Transverse colon (tissue), 4 donors: ENCODE results near the gene IPO8. TPM values are rescaled to one million over a fixed set of nuclear protein-coding genes. Genes with fewer than 3 reads are reported as not detected.

Source experiments
- DNase-seq: peaks from one replicate; pipeline ENCODE4 v3.0.0-alpha.2; 2019
- H3K27ac ChIP-seq, 4 donors: fragments of 200-600 bp; sonication (generic); 2 replicates each; pipeline ENCODE4 v1.5.1; 2016 to 2018; ENCODE audit warnings: inconsistent platforms in 4 of 4
- H3K27me3 ChIP-seq: fragments of 200-600 bp; sonication (generic); 2 replicates; pipeline ENCODE4 v1.5.1; 2017; ENCODE audit warnings: inconsistent platforms
- H3K36me3 ChIP-seq, 4 donors: fragments of 200-600 bp; sonication (generic); 2 replicates each; pipeline ENCODE4 v1.5.1; 2017 to 2019; ENCODE audit warnings: inconsistent platforms in 4 of 4
- H3K4me1 ChIP-seq, 4 donors: fragments of 200-600 bp; sonication (generic); 2 replicates each; pipeline ENCODE4 v1.5.1; 2017 to 2020; ENCODE audit warnings: inconsistent platforms in 4 of 4
- H3K4me3 ChIP-seq, 4 donors: fragments of 200-600 bp; sonication (generic); 1 replicate in 1 of 4; 2 replicates in 3 of 4; pipeline versions ENCODE4 v1.5.1 to v1.6.1; 2017 to 2019; ENCODE audit warnings: inconsistent platforms in 4 of 4
- H3K9me3 ChIP-seq, 2 donors: fragments of 200-600 bp; sonication (generic); 2 replicates each; pipeline ENCODE4 v1.5.1; 2017 to 2019; ENCODE audit warnings: inconsistent platforms in 2 of 2
- EP300 ChIP-seq: sonication (generic); formaldehyde crosslinking; IDR thresholded peaks from one replicate; pipeline ENCODE4 v1.6.1; 2017; ENCODE audit warnings: antibody characterized with exemption, low read depth
- POLR2A ChIP-seq: fragments of 450-650 bp; IDR thresholded peaks from one replicate; pipeline ENCODE4 v1.6.1; 2016; ENCODE audit warnings: antibody characterized with exemption, mild to moderate bottlenecking, moderate library complexity
- POLR2AphosphoS5 ChIP-seq, 3 donors: sonication (generic); formaldehyde crosslinking; IDR thresholded peaks; one replicate each; pipeline ENCODE4 v1.6.1; 2016; ENCODE audit warnings: antibody characterized with exemption in 3 of 3
- WGBS, 2 donors: methylation state at CpG; one replicate each; pipeline ENCODE4 v1.1.5; 2018; ENCODE audit warnings: low coverage in 1 of 2; 5-methylcytosine and 5-hydroxymethylcytosine counted together
- in situ Hi-C, 4 donors: fragments of 200-750 bp; cut with MboI; loops; one replicate each; pipeline versions ENCODE4 v1.15.0 to v1.15.1; 2017; ENCODE audit warnings: low sequenced_read_pairs in 3 of 4, low pct_ligation_motif_present in 1 of 4, low pct_unique_long_range_greater_than_20kb in 1 of 4
- intact Hi-C: fragments of 100-400 bp; cut with DNase I; formaldehyde crosslinking; loops from one replicate; pipeline ENCODE4 v1.15.1; 2023; ENCODE audit warnings: low total_unique reads
- total RNA-seq, 4 donors: library from RNA; depleted of rRNA; stranded (reverse); fragments of >200 nt; gene quantifications; one replicate each; pipeline ENCODE4 v1.1.0, GENCODE V29; 2016
- TF ChIP-seq, protein P1 (sequence below), 5 experiments: fragments of 200-600 bp in 3 of 5; fragments of 450-650 bp in 2 of 5; sonication (generic) in 3 of 5; IDR thresholded peaks; 1 replicate in 2 of 5; 2 replicates in 3 of 5; pipeline ENCODE4 v1.5.1; 2016 to 2017; ENCODE audit warnings: antibody characterized with exemption in 5 of 5, inconsistent platforms in 3 of 5, mild to moderate bottlenecking in 2 of 5, moderate library complexity in 1 of 5

Gene IPO8
- total RNA-seq, 4 donors from 2014 or later = 35.2 to 73.9 (median 62.6) TPM

DNA sequence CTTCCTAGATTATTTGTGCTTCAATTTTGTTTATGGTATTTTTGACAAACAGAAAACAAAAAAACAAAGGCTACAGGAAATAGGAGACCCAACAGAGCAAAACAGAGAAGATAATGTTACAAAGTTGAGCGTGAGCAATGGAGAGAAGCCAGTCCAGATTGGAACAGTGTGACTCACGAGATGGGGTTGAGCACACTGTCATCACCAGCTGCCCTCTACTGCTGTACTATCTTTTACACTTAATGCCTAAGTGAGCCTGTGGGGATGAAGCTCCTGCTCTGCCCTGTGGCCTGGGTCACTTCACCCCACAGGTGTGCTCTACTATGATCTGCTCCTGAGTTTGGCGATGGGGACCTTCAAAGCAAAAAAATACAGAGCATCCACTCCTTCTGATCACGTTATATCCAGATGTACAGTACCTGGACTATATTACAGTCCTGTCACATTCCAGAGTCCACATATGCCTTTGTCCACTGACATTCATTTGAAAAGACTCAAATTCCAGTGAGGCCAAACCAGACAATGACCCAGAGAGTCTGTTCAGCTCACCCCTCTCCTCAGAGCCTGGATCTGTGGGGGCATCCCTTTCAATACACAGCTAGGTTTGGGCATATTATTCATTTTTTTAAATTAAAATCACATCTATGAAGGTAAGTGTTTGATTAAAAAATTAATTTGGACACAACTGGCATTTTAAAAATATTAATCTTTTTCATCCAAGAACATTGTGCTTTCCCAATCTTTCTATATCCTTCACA lies 4.4 kb downstream of the IPO8 start:
- DNase-seq = no peak
- TF ChIP-seq POLR2AphosphoS5 (IDR thresholded peaks at IDR 0.05) (no peak), EP300 (no peak), POLR2A (no peak)
- TF ChIP-seq, protein P1, sequence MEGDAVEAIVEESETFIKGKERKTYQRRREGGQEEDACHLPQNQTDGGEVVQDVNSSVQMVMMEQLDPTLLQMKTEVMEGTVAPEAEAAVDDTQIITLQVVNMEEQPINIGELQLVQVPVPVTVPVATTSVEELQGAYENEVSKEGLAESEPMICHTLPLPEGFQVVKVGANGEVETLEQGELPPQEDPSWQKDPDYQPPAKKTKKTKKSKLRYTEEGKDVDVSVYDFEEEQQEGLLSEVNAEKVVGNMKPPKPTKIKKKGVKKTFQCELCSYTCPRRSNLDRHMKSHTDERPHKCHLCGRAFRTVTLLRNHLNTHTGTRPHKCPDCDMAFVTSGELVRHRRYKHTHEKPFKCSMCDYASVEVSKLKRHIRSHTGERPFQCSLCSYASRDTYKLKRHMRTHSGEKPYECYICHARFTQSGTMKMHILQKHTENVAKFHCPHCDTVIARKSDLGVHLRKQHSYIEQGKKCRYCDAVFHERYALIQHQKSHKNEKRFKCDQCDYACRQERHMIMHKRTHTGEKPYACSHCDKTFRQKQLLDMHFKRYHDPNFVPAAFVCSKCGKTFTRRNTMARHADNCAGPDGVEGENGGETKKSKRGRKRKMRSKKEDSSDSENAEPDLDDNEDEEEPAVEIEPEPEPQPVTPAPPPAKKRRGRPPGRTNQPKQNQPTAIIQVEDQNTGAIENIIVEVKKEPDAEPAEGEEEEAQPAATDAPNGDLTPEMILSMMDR (IDR thresholded peaks at IDR 0.05) = no peak
- Histone ChIP-seq H3K27me3 (no peaks in the 10 kb centered on the region), H3K9me3 (no peaks in the 10 kb centered on the region), H3K4me1 (peaks cover 13 to 34% (median 14%) of the 10 kb centered on the region in 4 donors), H3K27ac (no peak overlapping the region), H3K4me3 (no peak overlapping the region), H3K36me3 (peaks cover 0 to 3% (median 0%) of the 10 kb centered on the region in 4 donors)
- in situ Hi-C loops (no loop called here), intact Hi-C loops (loop anchor here (10.0 kb wide), 1 partner anchor 64 kb away; the partner anchor contains the start of gene CAPRIN2)
- WGBS, 2 donors = 77% methylated on average over 4 of the region's 4 CpGs

DNA sequence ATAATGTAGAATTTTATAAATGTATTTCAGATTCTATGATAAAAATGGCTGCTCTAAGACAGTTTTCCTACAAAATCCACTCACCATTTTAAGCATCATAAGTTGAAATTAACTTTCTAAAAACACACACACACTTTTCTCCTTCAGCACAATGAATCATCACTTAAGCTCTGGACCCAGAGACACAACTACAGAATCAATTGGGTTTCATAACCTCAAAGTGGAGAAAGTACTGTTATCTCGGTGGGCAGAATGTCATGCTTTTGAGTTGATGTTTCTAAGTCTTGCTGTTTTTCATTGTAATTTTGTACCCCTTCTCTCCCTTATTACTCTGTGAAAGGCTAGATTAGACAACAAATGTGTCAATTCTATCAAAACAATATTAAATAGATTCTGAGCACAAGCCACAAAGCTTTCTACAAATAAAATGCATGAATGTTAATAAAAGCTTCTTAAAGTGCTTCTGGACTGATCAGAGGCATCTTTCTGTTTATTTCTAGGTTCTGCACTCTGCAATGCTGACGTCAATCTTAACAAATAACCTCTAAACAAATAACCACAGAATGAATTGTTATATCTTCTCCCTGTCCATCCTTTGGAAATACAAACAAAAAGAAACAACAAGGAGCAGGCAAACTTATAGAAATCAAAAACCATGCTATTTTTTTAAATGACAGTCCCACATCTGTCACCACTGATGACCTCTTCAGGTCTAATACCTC lies 8.2 kb downstream of the IPO8 start:
- intact Hi-C loops (no loop called here), in situ Hi-C loops (no loop called here)
- Histone ChIP-seq H3K27ac (no peak overlapping the region), H3K36me3 (peaks cover 0 to 13% (median 1%) of the 10 kb centered on the region in 4 donors), H3K9me3 (no peaks in the 10 kb centered on the region), H3K4me3 (no peak overlapping the region), H3K4me1 (peaks cover 0 to 9% (median 0%) of the 10 kb centered on the region in 4 donors), H3K27me3 (no peaks in the 10 kb centered on the region)
- 68 to 82% methylated on average over 2 of the region's 2 CpGs for WGBS, 2 donors
- DNase-seq = no peak
- no peak for TF ChIP-seq EP300

DNA sequence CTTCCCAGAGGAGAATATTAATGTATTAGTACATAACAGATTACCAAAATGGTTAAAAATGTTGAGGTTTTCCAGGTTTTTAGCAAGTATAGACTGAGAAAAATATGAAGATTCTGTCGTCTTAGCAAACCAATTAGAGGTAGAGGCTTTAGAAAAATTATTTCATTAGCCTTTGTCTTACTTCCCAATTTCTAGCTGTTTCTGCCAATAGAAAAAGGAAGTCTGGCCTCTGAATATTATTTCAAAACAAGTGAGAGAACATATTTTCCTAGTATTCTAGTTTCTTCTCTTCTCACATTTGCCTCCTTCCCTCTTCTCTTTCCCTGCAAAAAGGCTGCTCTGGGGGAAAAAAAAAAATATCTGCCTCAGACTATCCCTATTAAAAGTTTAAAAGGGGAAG lies 16.4 kb downstream of the IPO8 start:
- no peaks in the 10 kb centered on the region for H3K4me1 ChIP-seq
- H3K9me3 ChIP-seq = no peaks in the 10 kb centered on the region
- no peaks in the 10 kb centered on the region for H3K27me3 ChIP-seq
- TF ChIP-seq, protein P1 (IDR thresholded peaks at IDR 0.05) = no peak
- TF ChIP-seq EP300 (no peak), POLR2A (no peak), POLR2AphosphoS5 (IDR thresholded peaks at IDR 0.05) (no peak)
- in situ Hi-C loops (no loop called here), intact Hi-C loops (no loop called here)
- H3K4me3 ChIP-seq = no peak overlapping the region
- DNase-seq = no peak
- 67 to 76% methylated on average over 1 of the region's 1 CpG for WGBS, 2 donors
- peaks cover 0 to 52% (median 17%) of the 10 kb centered on the region in 4 donors for H3K36me3 ChIP-seq
- H3K27ac ChIP-seq = no peak overlapping the region

DNA sequence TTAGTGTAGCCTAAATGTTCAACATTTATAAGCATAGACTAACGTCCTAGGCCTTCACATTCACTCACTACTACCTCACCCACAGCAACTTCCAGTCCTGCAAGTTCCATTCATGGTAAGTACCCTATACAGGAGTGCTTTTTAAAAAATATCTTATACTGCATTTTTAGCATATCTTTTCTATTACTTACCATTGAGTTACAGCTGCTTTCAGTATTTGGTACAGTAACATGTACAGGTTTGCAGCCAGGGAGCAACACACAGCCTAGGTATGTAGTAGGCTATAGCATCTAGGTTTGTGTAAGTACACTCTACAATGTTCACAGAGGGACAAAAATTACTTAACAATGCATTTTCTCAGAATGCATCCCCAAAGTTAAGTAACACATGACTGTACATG lies 17.4 kb downstream of the IPO8 start:
- no peaks in the 10 kb centered on the region for H3K27me3 ChIP-seq
- 84 to 100% methylated on average over 1 of the region's 1 CpG for WGBS, 2 donors
- no peaks in the 10 kb centered on the region for H3K4me1 ChIP-seq
- no peak for DNase-seq
- H3K27ac ChIP-seq = no peak overlapping the region
- TF ChIP-seq POLR2A = no peak
- TF ChIP-seq, protein P1 (IDR thresholded peaks at IDR 0.05) = no peak
- TF ChIP-seq EP300 = no peak
- no peak for TF ChIP-seq POLR2AphosphoS5 (IDR thresholded peaks at IDR 0.05)
- no peaks in the 10 kb centered on the region for H3K9me3 ChIP-seq
- in situ Hi-C loops (no loop called here), intact Hi-C loops (no loop called here)
- peaks cover 0 to 61% (median 17%) of the 10 kb centered on the region in 4 donors for H3K36me3 ChIP-seq
- H3K4me3 ChIP-seq = no peak overlapping the region
